HG02970 (cell line): ENCODE measurements around the gene AAGAB.

Experiments used
- ATAC-seq: cut with Tn5 transposase; IDR thresholded peaks from one replicate; pipeline ENCODE4 v1.9.1; 2021; ENCODE audit warnings: mild to moderate bottlenecking, moderate library complexity, moderate number of reproducible peaks; ENCODE audit not compliant: unreplicated experiment, low FRiP score

The AAGAB gene

GRCh38 chr15:67190326-67190725 lies 64.1 kb downstream of the AAGAB start:
- ATAC-seq, result no peak

- no peak for ATAC-seq
These were observed 65.0 kb downstream of the AAGAB start for GRCh38 chr15:67189326-67190051.

GRCh38 chr15:67188551-67189218 lies 65.8 kb downstream of the AAGAB start:
- no peak for ATAC-seq

- no peak for ATAC-seq
These were observed 67.1 kb downstream of the AAGAB start for GRCh38 chr15:67187351-67187854.

- ATAC-seq, result no peak
These were observed 67.8 kb downstream of the AAGAB start for GRCh38 chr15:67186688-67187087.

- no peak for ATAC-seq
These were observed 68.2 kb downstream of the AAGAB start for GRCh38 chr15:67186226-67186649.

GRCh38 chr15:67185621-67186225 lies 68.7 kb downstream of the AAGAB start:
- ATAC-seq, result no peak

- ATAC-seq, result no peak
These were observed 69.4 kb downstream of the AAGAB start for GRCh38 chr15:67185051-67185450.

- ATAC-seq, result no peak
These were observed 70.1 kb downstream of the AAGAB start for GRCh38 chr15:67184208-67184925.

GRCh38 chr15:67183443-67184169 lies 70.9 kb downstream of the AAGAB start:
- no peak for ATAC-seq

- ATAC-seq, result no peak
These were observed 73.2 kb downstream of the AAGAB start for GRCh38 chr15:67181221-67181639.

- ATAC-seq, result no peak
These were observed 73.8 kb downstream of the AAGAB start for GRCh38 chr15:67180514-67181191.

- ATAC-seq, result no peak
These were observed 74.4 kb downstream of the AAGAB start for GRCh38 chr15:67180035-67180434.

GRCh38 chr15:67179411-67179995 lies 75.0 kb downstream of the AAGAB start:
- ATAC-seq, result no peak

- no peak for ATAC-seq
These were observed 75.8 kb downstream of the AAGAB start for GRCh38 chr15:67178569-67179210.

- ATAC-seq, result no peak
These were observed 76.7 kb downstream of the AAGAB start for GRCh38 chr15:67177752-67178151.

- no peak for ATAC-seq
These were observed 78.1 kb downstream of the AAGAB start for GRCh38 chr15:67176195-67176971.

GRCh38 chr15:67175643-67176071 lies 78.8 kb downstream of the AAGAB start:
- ATAC-seq, result no peak
